Dedifferentiated amniotic fluid mesenchymal stem cell (primary cell): ENCODE results near the gene UBE2E1.
"Not testable (repeated sequence)": the region's sequence is repeated elsewhere in the genome, so short reads cannot be mapped to it uniquely, and the experiment has no call there.

Source experiments
- DNase-seq: peaks from one replicate; pipeline ENCODE4 v3.0.0-alpha.2; 2016; ENCODE audit errors: extremely low spot score

Gene UBE2E1

DNA sequence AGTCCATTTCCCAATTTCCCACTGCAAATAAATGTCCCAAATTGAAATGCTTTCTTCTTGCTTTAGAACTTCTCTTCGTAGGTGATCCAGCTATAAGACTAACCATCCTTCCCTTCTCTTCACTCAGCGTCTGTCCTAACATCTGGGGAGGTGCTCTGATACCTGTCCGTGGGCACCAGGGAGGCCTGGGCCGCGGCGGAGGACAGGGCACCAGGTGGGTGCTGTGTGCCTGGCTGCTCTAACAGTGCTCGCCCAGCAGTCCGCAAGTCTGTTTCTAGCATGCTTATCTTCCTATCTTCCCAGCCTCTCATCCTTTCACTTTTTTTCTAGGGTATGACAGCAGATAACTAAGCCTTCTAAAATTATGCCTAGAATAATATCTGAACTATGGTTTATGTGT is 73.7 kb downstream of the UBE2E1 start:
- no peak for DNase-seq

- no peak for DNase-seq
Observed at GRCh38 chr3:23880703-23881339, 75.1 kb downstream of the UBE2E1 start.

GRCh38 chr3:23881993-23882392 is 76.2 kb downstream of the UBE2E1 start:
- DNase-seq: not testable (repeated sequence)

DNA sequence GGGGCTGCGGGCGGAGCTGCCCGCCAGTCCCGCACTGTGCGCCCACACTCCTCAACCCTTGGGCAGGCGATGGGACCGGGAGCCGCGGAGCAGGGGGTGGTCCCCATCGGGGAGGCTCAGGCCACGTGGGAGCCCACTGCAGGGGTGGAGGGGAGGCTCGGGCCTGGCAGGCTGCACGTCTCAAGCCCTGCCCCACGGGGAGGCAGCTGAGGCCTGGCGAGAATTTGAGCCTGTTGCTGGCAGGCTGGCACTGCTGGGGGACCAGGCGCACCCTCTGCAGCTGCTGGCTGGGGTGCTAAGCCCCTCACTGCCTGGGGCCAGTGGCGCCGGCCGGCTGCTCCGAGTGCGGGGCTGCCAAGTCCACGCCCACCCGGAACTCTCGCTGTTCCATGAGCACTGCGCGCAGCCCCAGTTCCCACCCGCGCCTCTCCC is 76.7 kb downstream of the UBE2E1 start:
- DNase-seq: no peak

- DNase-seq: no peak
Observed at GRCh38 chr3:23884481-23884880, 78.7 kb downstream of the UBE2E1 start.

DNA sequence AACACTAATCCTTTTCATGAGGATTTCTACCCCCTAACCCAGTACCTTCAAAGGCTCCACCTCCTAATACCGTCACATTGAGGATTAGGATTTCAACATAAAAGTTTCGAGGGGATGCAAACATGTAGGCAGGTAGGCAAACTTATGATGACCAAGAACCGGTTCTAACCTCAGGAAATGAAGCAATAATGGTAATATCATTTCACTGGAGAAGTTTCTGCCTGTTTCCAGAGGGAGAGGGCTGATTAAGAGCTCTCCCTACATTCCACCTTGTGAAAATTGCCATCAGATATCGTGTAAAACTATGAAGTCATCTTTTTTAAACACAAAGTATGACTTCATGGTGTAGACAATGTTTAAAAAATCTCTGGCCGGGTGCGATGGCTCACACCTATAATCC is 79.5 kb downstream of the UBE2E1 start:
- DNase-seq: no peak

DNA sequence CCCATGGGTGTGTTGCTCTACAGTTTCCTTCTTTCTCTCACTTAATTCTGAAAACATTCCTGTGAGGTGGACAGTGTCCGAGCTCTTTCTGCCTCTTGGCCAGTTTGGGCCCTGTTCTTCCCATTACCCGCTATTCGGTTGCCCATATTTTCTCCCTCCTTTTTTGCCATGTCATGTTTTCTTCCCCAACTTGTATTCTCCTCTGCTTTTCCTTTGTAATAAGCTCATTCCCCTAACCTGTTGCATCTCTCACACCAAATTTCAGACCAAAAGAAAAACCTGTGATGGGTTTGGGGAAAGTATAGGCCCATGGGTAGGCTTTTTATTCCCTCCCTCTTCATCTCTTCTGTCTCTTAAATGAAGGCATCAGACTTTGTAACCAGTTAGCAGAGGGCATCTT is 80.6 kb downstream of the UBE2E1 start:
- no peak for DNase-seq

GRCh38 chr3:23888617-23889228 is 83.0 kb downstream of the UBE2E1 start:
- DNase-seq: peak; percentile 37

- DNase-seq: no peak
Observed at GRCh38 chr3:23889386-23889785, 83.6 kb downstream of the UBE2E1 start.

GRCh38 chr3:23889950-23890349 is 84.2 kb downstream of the UBE2E1 start:
- DNase-seq: no peak

GRCh38 chr3:23894254-23895061 is 88.7 kb downstream of the UBE2E1 start:
- DNase-seq: no peak

GRCh38 chr3:23895181-23895580 is 89.4 kb downstream of the UBE2E1 start:
- no peak for DNase-seq

- no peak for DNase-seq
Observed at GRCh38 chr3:23900744-23901143, 95.0 kb downstream of the UBE2E1 start.

DNA sequence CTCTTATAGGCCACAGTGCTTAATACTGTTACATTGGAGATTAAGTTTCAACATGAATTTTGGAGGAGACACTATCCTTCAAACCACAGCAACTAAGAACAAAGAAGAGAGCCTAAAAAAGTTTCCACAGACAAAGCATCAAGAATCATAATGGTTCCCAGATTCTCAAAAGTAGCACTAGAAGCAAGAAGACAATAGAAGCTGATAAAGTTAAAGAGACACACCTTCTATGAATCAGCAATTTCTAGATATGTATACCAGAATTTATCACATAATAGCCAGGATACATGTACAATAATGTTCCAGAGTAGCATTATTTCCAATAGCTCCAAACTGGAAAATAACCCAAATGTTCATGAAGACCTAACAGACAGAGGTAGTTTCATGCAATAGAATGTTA is 98.8 kb downstream of the UBE2E1 start:
- DNase-seq: no peak

GRCh38 chr3:23909341-23909740 is 103.6 kb downstream of the UBE2E1 start:
- no peak for DNase-seq

GRCh38 chr3:23911397-23911796 is 105.6 kb downstream of the UBE2E1 start:
- no peak for DNase-seq

GRCh38 chr3:23912335-23912734 is 106.6 kb downstream of the UBE2E1 start:
- DNase-seq: not testable (repeated sequence)

DNA sequence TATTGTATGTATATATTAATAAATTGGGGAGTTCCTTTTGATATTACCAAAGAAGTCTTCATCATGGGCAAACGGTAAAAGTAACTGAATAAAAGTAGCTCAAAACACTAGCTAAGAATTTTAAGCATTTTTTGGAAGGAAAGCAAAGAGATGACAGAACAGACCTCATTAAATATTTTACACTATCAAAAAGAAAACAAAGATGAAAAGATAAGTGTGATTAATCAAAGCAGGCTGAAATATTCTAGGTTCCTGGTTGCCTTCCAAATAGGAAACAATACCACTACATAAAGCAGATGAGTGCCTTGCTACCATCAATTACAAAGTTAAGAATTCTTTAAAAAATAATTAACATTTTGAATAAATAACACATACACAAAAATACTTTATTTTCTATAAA is 107.4 kb downstream of the UBE2E1 start:
- no peak for DNase-seq

- no peak for DNase-seq
Observed at GRCh38 chr3:23913873-23914743, 108.4 kb downstream of the UBE2E1 start.

DNA sequence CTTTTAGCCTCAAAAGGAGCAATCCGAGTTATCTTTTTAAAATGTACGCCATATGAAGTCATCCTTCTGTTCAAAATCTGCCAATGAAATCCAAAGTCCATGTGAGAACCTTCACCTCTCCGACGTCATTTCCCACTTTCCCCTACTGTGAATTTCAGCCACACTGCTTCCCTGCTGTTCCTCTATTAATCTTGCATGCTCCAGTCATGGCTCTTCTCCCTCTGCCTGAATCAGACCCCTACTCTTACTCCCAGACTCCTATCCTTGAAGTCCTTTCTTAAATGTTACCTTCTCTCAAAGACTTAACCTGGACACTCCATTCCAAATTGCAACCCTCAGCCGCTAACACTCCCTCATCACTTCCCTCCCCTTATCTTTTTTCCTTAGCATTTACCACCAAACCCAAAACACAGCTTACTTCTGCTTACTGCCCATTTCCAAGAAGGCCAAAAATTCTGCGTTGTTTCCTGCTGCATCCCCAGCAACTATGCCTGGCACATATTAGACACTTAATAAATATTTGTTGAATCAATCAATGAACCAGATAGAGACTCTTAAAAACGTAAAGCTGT is 109.9 kb downstream of the UBE2E1 start:
- DNase-seq: no peak

DNA sequence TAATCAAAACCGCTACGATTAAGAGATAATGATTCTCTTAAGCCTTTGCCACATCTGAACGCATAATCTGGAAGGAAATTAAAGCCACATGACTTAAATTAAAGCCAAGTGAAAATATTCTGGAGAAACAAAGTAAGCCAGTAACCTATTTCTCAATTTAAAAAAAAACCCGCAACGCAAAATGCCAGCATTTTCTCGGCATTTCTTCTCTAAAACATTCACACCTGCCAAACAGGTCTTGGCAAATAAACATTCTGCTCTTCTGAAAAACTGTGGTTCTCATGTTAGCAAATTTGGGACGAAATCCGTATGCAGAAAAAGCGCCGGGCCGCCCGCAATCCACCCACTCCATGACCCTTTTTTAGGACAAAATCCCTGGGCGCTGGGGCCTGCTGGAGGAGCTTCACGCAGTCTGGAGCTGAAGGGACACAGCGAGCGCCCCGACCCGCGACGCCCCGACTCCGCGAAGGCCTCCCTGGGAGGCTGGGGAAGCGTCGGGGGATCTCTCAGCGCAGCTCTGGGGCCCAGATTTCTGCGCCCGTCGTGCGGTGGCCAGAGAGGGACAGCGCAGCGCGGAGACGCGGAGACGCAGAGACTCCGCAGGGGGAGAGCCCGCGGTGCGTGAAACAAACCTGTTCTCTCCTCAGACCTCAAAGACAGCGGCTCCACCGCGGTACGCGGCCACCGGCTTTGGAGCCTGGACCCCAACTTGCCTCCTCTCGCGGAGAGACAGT is 110.6 kb downstream of the UBE2E1 start:
- no peak for DNase-seq
